ENCODE measurements around the gene SWT1. TPM values are rescaled to one million over a fixed set of nuclear protein-coding genes. Genes with fewer than 3 reads are reported as not detected.
"Not testable (repeated sequence)": the region's sequence is repeated elsewhere in the genome, so short reads cannot be mapped to it uniquely, and the experiment has no call there.

The SWT1 gene
- polyA plus RNA-seq, 1 donor: 6.4 TPM

- DNase-seq (ENCODE audit: low read depth): no peak
Measured at GRCh38 chr1:185166106-185166505, 9.1 kb downstream of the SWT1 start.

DNA sequence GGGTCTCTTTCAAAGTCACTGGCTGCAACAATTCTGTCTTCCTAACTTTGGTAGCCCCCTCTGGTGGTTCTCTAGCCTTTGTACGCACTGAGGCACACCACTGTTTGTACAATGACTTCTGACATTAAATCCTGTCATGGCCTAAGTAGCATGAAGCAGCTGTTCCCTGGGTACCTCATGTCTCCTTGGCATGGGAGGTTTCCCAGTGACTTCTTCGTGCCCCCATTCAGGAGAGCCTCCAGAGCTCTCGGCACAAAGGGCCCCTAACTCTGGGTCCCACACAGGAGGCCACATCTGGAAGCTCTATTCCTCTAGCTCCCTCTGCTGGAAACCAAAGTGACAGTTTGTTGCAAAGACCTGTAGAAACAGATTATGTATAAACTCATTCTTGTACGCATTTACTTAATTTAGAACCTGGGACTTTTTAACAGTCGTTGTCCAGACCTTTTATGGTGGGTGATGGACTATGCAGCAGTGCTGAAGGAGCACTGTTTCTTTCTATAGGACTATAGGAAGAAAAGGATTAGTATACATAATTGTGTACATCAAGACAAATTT is 13.4 kb downstream of the SWT1 start:
- DNase-seq (ENCODE audit: low read depth): peak; percentile 44

DNA sequence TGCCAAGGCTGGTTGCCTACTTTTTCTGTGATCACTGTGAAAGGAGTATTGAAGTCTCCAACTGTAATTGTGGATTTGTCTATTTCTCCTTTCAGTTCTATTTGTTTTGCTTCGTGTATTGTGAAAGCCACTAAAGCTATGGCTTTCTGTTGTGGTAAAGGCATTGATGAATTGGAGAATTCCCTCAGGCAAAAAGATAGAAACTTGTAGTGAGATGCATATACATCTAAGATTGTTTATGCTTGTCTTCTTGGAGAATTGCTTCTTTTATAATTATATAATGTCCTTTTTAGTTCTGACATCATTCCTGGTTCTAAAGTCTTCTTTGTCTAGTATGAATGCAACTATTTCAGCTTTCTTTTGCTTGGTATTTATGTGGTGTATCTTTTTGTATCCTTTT is 36.8 kb downstream of the SWT1 start:
- no peak for DNase-seq (ENCODE audit: low read depth)

- DNase-seq (ENCODE audit: low read depth): not testable (repeated sequence)
Measured at GRCh38 chr1:185198712-185199111, 41.7 kb downstream of the SWT1 start.

GRCh38 chr1:185200889-185201288 is 43.9 kb downstream of the SWT1 start:
- DNase-seq (ENCODE audit: low read depth): no peak

DNA sequence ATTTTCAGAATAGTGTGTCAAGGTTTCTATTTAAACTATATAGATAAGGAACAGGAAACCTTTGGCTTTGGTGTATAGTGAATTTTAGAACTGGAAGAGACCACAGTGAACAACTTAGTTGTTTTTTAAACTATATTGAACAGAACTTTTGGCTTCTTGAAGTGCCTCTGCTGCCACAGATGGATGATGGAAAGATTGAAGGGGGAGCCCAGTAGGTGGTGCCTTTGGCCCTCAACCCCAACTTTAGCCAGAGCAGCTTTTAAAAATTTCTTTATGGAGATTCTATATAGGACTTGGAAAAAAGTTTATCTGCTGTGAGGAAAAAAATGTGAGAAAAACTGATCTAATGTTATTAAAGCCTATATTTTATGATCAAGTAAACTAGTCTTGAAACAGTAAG is 50.2 kb downstream of the SWT1 start:
- DNase-seq (ENCODE audit: low read depth): no peak

DNA sequence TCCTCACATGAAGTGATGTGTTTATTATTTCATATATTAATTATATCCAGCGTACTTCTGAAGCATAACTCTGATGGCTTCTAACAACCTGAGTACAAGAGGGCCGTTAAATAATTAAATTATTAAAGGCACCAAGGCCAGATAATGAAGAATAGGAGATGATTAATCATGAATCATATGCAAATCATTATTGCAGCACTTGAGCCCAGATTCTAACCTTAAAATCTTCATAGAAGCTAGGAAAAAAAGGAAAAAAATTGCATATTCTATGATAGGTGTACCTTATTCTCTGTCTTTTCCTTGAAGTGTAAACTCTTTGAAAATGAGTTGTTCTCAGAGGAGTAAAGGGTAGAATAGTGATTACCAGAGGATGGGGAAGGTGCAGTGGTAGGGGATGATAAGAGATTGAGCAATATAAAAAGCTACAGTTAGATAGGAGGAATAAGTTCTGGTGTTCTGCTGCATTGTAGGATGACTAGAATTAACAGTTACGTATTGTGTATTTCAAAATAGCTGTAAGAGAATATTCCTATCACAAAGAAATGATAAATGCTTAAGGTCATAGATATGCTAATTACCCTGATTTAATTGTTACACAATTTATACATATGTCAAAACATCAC is 51.1 kb downstream of the SWT1 start:
- DNase-seq (ENCODE audit: low read depth): no peak

DNA sequence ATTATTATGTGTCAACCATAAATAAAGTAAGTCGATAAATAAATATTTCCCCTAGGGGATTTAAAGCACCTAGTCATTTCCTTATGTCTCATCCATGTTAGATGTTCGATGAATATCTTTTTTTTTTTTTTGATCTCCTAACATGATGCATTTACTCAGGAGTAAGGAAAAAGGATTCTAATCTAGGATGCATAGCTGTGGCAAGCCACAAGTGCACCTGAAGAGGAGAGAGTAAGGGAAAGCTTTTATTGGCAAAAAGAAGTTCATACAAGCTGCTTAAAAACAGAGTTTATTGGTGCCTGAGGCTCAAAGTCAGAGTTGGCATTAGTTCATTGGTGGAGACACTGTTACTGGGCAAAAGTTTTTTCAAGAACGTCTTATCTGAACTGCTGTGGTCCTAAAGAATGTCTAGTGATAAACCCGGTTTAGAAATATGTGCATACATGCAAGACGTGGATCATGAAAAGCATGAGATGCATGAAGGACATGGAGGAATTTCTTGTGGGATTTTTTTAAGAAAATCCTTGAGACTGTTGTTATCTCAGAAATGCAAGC is 51.7 kb downstream of the SWT1 start:
- no peak for DNase-seq (ENCODE audit: low read depth)

- DNase-seq (ENCODE audit: low read depth): not testable (repeated sequence)
Measured at GRCh38 chr1:185209357-185209756, 52.4 kb downstream of the SWT1 start.

- no peak for DNase-seq (ENCODE audit: low read depth)
Measured at GRCh38 chr1:185213091-185213490, 56.1 kb downstream of the SWT1 start.

DNA sequence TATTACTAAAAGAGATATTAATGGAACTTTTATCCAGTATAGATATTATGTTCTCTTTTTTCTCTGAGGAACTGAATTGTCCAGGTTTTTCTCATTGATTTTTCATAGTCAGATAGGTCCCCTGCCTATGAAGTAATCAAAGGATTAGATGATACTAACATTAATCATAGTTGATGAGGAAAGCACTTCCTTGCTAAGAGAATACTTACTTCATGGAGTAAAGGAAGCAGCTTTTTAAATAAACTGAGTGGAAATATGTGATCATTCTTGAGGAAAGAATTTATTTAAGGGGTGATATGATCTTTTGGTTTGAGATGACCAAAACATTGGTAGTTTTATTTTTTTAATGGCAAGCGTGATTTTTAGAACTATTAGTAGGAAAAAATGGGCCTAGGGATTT is 58.9 kb downstream of the SWT1 start:
- DNase-seq (ENCODE audit: low read depth): no peak

- DNase-seq (ENCODE audit: low read depth): no peak
Measured at GRCh38 chr1:185224132-185224531, 67.2 kb downstream of the SWT1 start.

DNA sequence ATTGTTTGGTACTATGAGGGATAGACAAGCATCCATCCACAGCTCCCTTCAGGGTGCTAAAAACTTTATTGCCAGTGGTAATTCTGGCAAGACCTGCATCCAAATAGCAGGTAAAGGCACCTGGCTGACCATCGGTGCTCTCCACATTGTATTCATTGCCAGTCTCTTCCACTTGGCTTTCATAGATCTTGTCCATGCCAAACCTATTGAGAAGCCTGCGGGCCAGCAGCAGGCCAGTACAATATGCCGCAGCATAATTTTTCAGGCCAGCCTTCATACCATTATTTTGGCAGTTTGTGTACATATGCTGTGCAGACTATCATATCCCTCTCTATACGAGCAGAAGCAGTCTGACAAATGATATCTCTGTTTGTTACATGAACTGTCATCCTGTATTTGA is 70.2 kb downstream of the SWT1 start:
- no peak for DNase-seq (ENCODE audit: low read depth)

DNA sequence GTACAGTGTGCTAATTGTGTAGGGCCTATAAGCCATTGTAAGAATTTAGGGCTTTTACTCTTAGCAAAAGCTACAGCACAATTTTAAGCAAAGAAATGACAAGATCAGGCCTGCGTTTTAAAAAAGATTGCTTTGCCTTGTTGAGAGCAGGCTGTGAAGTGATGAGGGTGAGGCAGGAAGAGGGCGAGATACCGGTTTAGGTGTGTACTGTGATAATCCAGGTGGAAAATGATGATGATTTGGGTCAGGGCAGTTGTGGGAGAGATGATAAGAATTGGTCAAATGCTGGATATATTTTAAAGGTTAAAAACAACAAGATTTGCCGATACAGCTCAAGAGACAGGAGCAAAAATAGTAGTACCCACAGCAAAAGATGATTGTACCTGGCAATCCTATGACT is 72.0 kb downstream of the SWT1 start:
- DNase-seq (ENCODE audit: low read depth): no peak

GRCh38 chr1:185229981-185230380 is 73.0 kb downstream of the SWT1 start:
- DNase-seq (ENCODE audit: low read depth): no peak

DNA sequence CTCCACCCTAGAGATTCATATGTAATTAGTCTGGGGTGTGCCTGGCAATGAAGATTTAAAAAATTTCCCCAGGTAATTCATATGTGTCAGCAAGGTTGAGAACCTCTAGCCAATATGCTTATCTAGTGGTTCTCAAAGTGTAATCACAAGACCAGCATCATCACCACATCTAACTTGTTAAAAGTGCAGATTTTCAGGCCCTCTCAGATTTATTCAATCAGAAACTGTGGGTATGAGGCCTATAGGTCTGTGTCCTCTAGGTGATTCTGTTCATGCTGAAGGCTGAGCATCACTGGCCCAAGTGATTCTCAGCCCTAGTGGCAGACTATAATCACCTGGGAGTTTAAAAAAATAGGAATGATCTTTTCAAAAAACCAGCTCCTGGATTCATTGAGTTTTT is 75.9 kb downstream of the SWT1 start:
- DNase-seq (ENCODE audit: low read depth): no peak

GRCh38 chr1:185234183-185234582 is 77.2 kb downstream of the SWT1 start:
- not testable (repeated sequence) for DNase-seq (ENCODE audit: low read depth)

DNA sequence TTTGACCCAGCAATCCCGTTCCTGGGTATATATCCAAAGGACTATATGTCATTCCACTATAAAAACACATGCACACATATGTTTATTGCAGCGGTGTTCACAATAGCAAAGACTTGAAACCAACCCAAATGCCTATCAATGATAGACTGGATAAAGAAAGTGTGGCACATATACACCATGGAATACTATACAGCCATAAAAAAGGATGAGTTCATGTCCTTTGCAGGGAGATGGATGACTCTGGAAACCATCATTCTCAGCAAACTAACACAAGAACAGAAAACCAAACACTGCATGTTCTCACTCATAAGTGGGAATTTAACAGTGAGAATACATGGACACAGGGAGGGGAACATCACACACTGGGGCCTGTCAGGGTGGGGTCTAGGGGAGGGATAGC is 80.2 kb downstream of the SWT1 start:
- DNase-seq (ENCODE audit: low read depth): not testable (repeated sequence)

DNA sequence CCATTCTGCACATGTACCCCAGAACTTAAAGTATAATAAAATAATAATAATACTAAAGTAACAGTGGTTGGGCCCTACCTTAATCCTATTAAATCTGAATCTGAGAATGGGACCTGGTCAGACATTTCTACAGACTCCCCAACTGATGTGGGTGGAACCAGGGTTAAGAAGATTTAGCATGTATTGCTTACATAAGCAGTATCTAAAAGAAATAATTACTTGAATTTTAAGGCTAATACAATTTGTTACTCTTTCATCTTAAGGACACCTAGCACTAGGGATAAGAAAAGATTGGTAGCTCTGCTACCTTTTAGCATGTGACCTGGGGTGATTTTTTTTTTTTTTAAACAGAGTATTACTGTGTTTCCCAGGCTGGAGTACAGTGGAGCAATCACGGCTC is 80.7 kb downstream of the SWT1 start:
- DNase-seq (ENCODE audit: low read depth): no peak

DNA sequence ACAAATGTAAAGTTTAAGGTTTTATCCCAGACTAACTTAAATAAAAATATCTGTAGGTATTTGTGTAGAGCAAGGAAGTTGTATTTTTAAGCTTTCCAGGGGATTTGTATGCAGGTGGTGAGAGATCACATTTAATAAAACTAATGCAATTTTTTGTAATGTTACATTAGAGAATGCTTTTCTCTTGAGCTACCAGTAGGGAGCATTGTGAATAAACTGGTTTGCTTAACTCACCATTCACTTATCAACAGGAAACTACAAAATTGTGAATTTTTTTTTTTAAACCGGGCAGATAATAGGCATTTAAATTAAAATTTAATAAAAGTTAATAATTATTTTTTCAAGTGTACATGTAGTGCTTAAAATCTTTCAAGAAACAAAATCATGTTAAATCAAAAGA is 81.5 kb downstream of the SWT1 start:
- no peak for DNase-seq (ENCODE audit: low read depth)

DNA sequence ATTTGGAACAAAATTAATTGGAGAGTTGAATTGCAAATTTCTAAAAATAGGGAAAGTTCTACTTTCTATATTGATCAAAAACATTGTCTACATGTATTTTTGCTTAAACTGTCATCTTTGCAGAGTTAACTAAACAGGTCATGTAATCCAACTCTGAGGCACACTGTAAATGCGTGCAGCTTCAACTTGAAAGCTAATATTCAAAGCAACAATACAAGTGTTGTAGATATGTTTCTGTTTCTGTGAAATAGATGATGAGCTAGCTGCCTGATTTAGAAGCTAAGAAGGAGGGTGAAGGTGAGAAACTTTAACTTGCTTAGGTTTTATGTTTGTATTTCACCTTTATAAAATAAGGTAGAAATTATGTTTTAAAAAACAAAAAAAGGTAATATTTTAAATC is 82.9 kb downstream of the SWT1 start:
- no peak for DNase-seq (ENCODE audit: low read depth)

GRCh38 chr1:185241127-185241526 is 84.2 kb downstream of the SWT1 start:
- no peak for DNase-seq (ENCODE audit: low read depth)

GRCh38 chr1:185244015-185244747 is 87.2 kb downstream of the SWT1 start:
- no peak for DNase-seq (ENCODE audit: low read depth)

Measured in forelimb muscle (tissue), 1 donor.